NCI-H2171 (cell line): Measurements from ENCODE around the gene SF3B2.

ENCODE experiments used
- DNase-seq: peaks from one replicate; lab custom pipeline; 2025; lab: John Stamatoyannopoulos, UW

The SF3B2 gene

GRCh38 chr11:66047541-66048365 lies 4.4 kb upstream of the SF3B2 start:
- no peak for DNase-seq

- no peak for DNase-seq
Observed at GRCh38 chr11:66048547-66049323, 3.4 kb upstream of the SF3B2 start, which contains the start of gene GAL3ST3. TSS of gene GAL3ST3 (minus strand) at chr11:66049161. CDS start at chr11:66045415, 3,746 bp downstream.

GRCh38 chr11:66050581-66051231 lies 1.5 kb upstream of the SF3B2 start:
- DNase-seq, result no peak

GRCh38 chr11:66051371-66051765 lies 796 bp upstream of the SF3B2 start:
- no peak for DNase-seq

GRCh38 chr11:66052664-66052982 lies 459 bp downstream of the SF3B2 start:
- DNase-seq, result no peak

GRCh38 chr11:66055021-66055420 lies 2.9 kb downstream of the SF3B2 start:
- DNase-seq, result no peak

GRCh38 chr11:66056501-66056900 lies 4.3 kb downstream of the SF3B2 start:
- no peak for DNase-seq

GRCh38 chr11:66059966-66060680 lies 8.0 kb downstream of the SF3B2 start:
- DNase-seq, result no peak

- no peak for DNase-seq
Observed at GRCh38 chr11:66061268-66061667, 9.1 kb downstream of the SF3B2 start.

GRCh38 chr11:66062408-66062807 lies 10.2 kb downstream of the SF3B2 start:
- DNase-seq, result no peak

GRCh38 chr11:66063900-66064299 lies 11.7 kb downstream of the SF3B2 start:
- no peak for DNase-seq

GRCh38 chr11:66064571-66064970 lies 12.4 kb downstream of the SF3B2 start:
- DNase-seq, result no peak

- DNase-seq, result no peak
Observed at GRCh38 chr11:66066751-66067150, 14.6 kb downstream of the SF3B2 start.

GRCh38 chr11:66067640-66068039 lies 15.5 kb downstream of the SF3B2 start:
- no peak for DNase-seq

- DNase-seq, result peak; percentile 44
Observed at GRCh38 chr11:66068154-66068821, 16.1 kb downstream of the SF3B2 start.

GRCh38 chr11:66068923-66069714 lies 17.0 kb downstream of the SF3B2 start:
- peak; percentile 60 for DNase-seq

GRCh38 chr11:66069715-66070603 lies 17.8 kb downstream of the SF3B2 start, which contains the start of gene PACS1:
TSS of gene PACS1 (plus strand) at chr11:66070272. CDS start at chr11:66070487, 215 bp downstream.
- DNase-seq, result peak; percentile 37

GRCh38 chr11:66070604-66071380 lies 18.6 kb downstream of the SF3B2 start:
- DNase-seq, result no peak

GRCh38 chr11:66071381-66071801 lies 19.2 kb downstream of the SF3B2 start:
- no peak for DNase-seq
